T-helper 2 cell (primary cell): ENCODE data around the gene CCDC141.
"Not testable (repeated sequence)": the region's sequence is repeated elsewhere in the genome, so short reads cannot be mapped to it uniquely, and the experiment has no call there.

Experiments
- DNase-seq, 5 experiments: peaks; one replicate each; pipeline versions ENCODE4 v3.0.0 to v3.0.0-alpha.2; 2012 to 2022
- total RNA-seq, 2 donors: gene quantifications; one replicate each; lab custom pipeline; 2026; lab: John Stamatoyannopoulos, UW

The CCDC141 gene
- 103 to 117 reads per million in 2 donors for total RNA-seq

- peak in 1 of 5 experiments; percentile 78 for DNase-seq
These were observed at the start of gene CCDC141 for GRCh38 chr2:179049546-179050311. Gene CCDC141, minus strand, starts transcription at chr2:179050137. Its CDS starts 196 bp downstream, at chr2:179049941.

- no peak for DNase-seq
These were observed 48.2 kb upstream of the CCDC141 start for GRCh38 chr2:179098080-179098689.

DNA sequence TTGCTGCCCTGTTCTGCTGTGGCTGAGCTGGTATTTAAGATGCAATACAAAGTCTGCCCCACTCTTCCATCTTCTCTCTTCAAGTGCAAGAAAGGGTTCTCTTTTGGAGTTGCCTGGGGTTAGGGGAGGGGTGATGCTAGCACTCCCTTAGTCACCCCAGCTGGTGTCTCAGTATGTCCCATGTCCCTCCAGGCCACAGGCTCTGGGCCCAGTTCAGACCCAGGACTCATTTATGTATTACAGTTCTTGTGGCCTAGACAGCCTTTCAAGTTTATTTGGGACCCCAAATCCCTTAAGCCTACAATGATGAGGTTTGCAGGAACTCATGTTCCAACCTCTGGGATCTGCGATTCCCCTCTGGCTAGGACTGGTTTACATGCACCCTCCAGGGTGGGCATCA, 47.2 kb upstream of the CCDC141 start:
- DNase-seq: no peak

- peak in 1 of 5 experiments; percentile 64 for DNase-seq
These were observed 46.2 kb upstream of the CCDC141 start for GRCh38 chr2:179096090-179096489.

GRCh38 chr2:179092912-179093311, 43.0 kb upstream of the CCDC141 start:
- DNase-seq: peak in 1 of 5 experiments; percentile 7

DNA sequence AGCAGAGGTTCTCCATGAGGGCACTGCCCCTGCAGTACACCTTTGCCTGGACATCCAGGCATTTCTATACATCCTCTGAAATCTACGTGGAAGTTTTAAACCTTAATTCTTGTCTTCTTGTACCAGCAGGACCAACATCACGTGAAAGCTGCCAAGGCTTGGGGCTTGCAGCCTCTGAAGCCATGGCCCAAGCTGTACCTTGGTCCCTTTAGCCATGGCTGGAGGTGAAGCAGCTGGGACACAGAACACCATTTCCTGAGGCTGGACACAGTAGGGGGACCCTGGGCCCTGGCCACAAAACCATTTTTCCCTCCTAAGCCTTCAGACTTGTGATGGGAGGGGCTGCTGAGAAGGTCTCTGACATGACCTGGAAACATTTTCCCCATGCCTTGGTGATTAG, 32.8 kb upstream of the CCDC141 start:
- no peak for DNase-seq

GRCh38 chr2:179081954-179082353, 32.0 kb upstream of the CCDC141 start:
- no peak for DNase-seq

- DNase-seq: no peak
These were observed 22.6 kb upstream of the CCDC141 start for GRCh38 chr2:179072527-179072926.

DNA sequence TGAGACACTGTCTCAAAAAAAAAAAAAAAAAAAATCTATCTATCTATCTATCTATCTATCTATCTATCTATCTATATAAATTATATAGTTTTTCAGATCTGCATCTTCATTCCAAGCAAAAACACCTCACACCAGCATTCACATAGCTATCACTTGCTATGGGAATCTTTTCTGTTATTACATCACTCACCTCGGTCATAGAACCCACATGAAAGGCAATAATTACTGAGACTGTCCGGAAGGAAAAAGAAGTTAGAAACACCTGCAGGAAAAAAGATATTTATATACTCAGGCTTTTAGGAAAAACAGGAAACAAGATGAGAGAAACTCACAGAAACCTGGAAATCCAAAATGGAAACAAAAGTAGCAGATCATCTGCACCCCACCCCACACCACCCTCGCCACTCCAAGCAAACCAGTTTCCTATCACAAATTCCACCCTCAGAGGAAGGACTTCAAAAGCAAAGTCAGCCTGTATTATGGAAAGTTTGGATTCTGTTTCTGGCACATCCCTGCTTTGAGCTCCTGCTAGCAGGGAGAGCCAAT, 21.9 kb upstream of the CCDC141 start:
- no peak for DNase-seq

DNA sequence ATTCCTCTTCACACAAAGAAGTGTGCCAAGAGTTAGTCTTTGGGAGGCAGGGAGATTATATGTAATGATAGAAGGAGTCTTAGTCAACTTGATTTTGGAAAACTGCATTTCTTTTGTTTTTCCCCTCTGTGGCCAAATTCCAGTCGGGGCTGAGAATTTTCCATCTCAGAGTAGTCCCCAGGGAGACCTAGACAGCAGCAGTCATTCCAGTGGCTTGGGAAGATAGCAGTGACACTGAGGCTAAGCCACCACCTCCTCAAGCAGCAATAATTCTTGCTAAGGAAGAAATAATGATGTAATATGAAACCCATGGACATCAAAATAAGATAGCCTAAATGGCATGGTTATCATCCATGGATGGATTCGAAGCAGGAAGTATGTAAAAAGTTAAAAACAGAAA, 21.0 kb upstream of the CCDC141 start:
- no peak for DNase-seq

DNA sequence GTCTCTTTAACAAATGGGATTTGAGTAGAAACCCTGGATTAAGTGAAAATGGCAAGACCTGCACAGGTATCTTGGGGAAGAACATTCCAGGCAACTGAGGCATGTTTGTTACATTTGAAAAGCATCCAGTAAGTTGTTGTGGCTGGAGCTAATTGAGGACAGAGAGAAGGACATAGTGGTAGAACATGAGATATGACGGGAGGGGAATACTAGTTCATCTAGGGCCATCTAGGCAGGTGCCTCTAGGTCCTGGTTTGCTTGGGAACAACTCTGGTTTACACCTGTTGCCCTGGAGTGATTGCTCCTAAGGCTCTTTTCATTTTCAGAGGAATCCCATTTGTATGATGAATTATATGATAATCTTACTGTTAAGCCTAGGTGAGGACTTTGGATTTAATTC, 19.7 kb upstream of the CCDC141 start:
- no peak for DNase-seq

DNA sequence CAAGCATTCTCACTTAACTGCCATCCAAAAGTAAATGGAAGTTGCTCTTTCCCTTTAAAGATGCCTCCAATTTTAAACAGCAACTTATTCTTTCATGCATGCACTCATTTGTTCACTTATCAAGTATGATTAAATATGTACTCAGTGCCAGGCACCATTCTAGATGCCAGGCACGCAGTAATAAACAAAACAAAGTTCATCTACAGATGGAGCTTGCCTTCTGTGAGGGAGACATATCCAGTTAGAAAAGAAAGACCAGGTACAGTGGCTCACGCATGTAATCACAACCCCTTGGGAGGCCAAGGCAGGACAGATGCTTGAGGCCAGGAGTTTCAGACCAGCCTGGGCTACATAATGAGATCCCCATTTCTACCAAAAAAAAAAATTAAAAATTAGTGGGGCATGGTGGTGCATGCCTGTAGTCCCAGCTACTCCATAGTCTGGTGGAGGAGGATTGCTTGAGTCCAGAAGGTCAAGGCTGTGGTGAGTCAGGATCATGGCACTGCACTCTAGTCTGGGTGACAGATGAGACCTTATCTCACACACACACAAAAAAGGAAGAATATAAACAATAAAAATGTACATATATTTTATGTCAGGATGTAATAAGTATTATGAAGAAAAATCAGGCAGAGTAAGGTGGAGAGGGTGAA, 19.2 kb upstream of the CCDC141 start:
- DNase-seq: no peak

GRCh38 chr2:179059026-179059700, 9.2 kb upstream of the CCDC141 start:
- DNase-seq: no peak

DNA sequence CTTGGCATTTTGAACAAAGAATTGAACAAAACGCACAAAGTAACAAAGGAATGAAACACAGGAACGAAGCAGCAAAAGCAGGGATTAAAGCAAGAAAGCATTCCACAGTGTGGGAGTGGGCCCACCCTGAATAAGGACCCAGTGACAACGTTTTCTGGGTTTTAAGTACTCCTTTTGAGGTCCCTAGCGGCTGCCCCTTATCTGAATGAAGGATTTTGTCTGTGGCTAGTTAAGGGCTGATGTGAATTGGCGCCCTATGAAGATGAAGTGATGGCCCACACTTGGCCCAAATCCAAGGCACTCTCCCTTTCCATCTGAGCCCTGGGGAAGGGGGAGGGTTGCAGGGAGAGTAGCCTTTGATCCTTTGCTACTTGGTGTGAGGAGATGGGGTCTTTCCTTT, 7.8 kb upstream of the CCDC141 start:
- DNase-seq: no peak

DNA sequence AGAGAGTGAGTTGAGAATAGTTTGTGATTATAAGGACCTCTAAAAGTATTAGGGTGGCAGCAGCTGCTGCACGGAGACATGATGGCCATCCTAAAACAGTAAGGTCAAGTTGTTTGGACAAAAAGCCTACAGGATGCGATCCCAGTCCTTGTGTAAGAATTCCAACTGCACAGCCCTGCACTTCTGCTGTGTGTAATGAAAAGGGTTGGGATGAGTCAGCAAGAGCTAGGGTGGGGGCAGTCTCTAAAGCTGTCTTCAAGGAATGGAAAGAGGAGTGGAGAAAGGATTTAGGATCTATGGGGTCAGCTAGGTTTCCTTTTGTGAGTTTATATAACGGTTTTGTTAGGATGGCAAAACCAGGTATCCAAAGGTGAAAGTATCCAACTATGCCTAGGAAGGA, 3.6 kb upstream of the CCDC141 start:
- not testable (repeated sequence) for DNase-seq

- no peak for DNase-seq
These were observed 1.3 kb upstream of the CCDC141 start for GRCh38 chr2:179051250-179051649.

- no peak for DNase-seq
These were observed 818 bp upstream of the CCDC141 start for GRCh38 chr2:179050755-179051154.

GRCh38 chr2:179049203-179049545, 763 bp downstream of the CCDC141 start:
- DNase-seq: peak in 1 of 5 experiments; percentile 61

DNA sequence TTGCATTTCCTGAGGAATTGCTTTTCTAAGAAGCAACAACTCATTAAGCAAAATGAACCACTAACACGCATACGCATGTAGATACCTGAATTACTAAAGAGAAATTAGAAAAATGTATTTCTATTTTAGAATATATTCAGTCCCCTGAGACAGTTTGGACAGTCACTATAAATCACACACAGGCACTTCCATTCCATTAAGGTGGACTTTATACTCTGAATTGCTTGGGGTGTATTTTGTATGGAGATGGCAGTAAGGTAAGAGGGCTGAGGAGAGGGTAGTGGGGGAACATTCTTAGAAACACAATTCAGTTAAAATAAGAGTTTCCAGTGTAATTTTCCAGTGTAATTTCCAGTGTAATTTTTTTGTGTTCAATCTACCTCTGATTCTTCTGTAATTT, 1.8 kb downstream of the CCDC141 start:
- no peak for DNase-seq

- DNase-seq: peak in 1 of 5 experiments; percentile 53
These were observed 4.3 kb downstream of the CCDC141 start for GRCh38 chr2:179045602-179046001.

GRCh38 chr2:179044500-179044899, 5.4 kb downstream of the CCDC141 start:
- DNase-seq: no peak

GRCh38 chr2:179037807-179038206, 12.1 kb downstream of the CCDC141 start:
- DNase-seq: peak in 1 of 5 experiments; percentile 56

GRCh38 chr2:179036353-179036905, 13.5 kb downstream of the CCDC141 start:
- no peak for DNase-seq
